Epidermal melanocyte (primary cell): ENCODE measurements around the gene EIPR1.
A peak's percentile ranks its signal among the peaks of the same experiment; 100 is the strongest.

Experiments used
- DNase-seq: peaks from one replicate; pipeline ENCODE4 v3.0.0; 2011; ENCODE audit warnings: low spot score; ENCODE audit not compliant: insufficient read length

Gene EIPR1

GRCh38 chr2:3307901-3308300 is 69.7 kb downstream of the EIPR1 start:
- DNase-seq = no peak

- DNase-seq = no peak
These were observed 70.4 kb downstream of the EIPR1 start for GRCh38 chr2:3307236-3307635.

GRCh38 chr2:3305952-3306351 is 71.7 kb downstream of the EIPR1 start:
- DNase-seq = no peak

- no peak for DNase-seq
These were observed 72.2 kb downstream of the EIPR1 start for GRCh38 chr2:3305431-3305830.

GRCh38 chr2:3303583-3304406 is 73.8 kb downstream of the EIPR1 start:
- DNase-seq = peak; percentile 84

GRCh38 chr2:3302751-3303582 is 74.7 kb downstream of the EIPR1 start:
- DNase-seq = no peak

- no peak for DNase-seq
These were observed 75.2 kb downstream of the EIPR1 start for GRCh38 chr2:3302421-3302750.

- no peak for DNase-seq
These were observed 76.6 kb downstream of the EIPR1 start for GRCh38 chr2:3301001-3301400.

GRCh38 chr2:3300224-3300995 is 77.2 kb downstream of the EIPR1 start:
- no peak for DNase-seq

GRCh38 chr2:3299703-3300102 is 77.9 kb downstream of the EIPR1 start:
- DNase-seq = no peak

- no peak for DNase-seq
These were observed 78.5 kb downstream of the EIPR1 start for GRCh38 chr2:3299130-3299529.

GRCh38 chr2:3298191-3298590 is 79.4 kb downstream of the EIPR1 start:
- no peak for DNase-seq

- DNase-seq = no peak
These were observed 80.1 kb downstream of the EIPR1 start for GRCh38 chr2:3297523-3297922.

GRCh38 chr2:3296182-3296972 is 81.2 kb downstream of the EIPR1 start:
- no peak for DNase-seq

- DNase-seq = no peak
These were observed 83.1 kb downstream of the EIPR1 start for GRCh38 chr2:3294493-3294892.

GRCh38 chr2:3294069-3294468 is 83.5 kb downstream of the EIPR1 start:
- no peak for DNase-seq

- no peak for DNase-seq
These were observed 84.4 kb downstream of the EIPR1 start for GRCh38 chr2:3293221-3293620.

GRCh38 chr2:3292416-3292815 is 85.2 kb downstream of the EIPR1 start:
- no peak for DNase-seq

- DNase-seq = no peak
These were observed 85.9 kb downstream of the EIPR1 start for GRCh38 chr2:3291750-3292149.

- DNase-seq = no peak
These were observed 86.5 kb downstream of the EIPR1 start for GRCh38 chr2:3291113-3291512.

GRCh38 chr2:3290655-3291054 is 87.0 kb downstream of the EIPR1 start:
- no peak for DNase-seq
